NCI-H82 treated with DMSO at 0.1 percent for 48 hours (cell line): ENCODE data around the gene HTATIP2.
"Not testable (repeated sequence)": the region's sequence is repeated elsewhere in the genome, so short reads cannot be mapped to it uniquely, and the experiment has no call there.

Experiments
- DNase-seq: peaks from one replicate; lab custom pipeline; 2025; ENCODE audit not compliant: unreplicated experiment; lab: John Stamatoyannopoulos, UW

The HTATIP2 gene

GRCh38 chr11:20369826-20370225 is 6.3 kb downstream of the HTATIP2 start:
- DNase-seq = no peak

GRCh38 chr11:20372081-20372626 is 8.6 kb downstream of the HTATIP2 start:
- DNase-seq = peak; percentile 60

GRCh38 chr11:20373147-20373546 is 9.6 kb downstream of the HTATIP2 start:
- DNase-seq = peak; percentile 95

- no peak for DNase-seq
These were observed 10.2 kb downstream of the HTATIP2 start for GRCh38 chr11:20373568-20374209.

- no peak for DNase-seq
These were observed 11.3 kb downstream of the HTATIP2 start for GRCh38 chr11:20374741-20375300.

GRCh38 chr11:20376162-20376730 is 12.7 kb downstream of the HTATIP2 start:
- no peak for DNase-seq

- DNase-seq = not testable (repeated sequence)
These were observed 22.5 kb downstream of the HTATIP2 start for GRCh38 chr11:20385996-20386395.

GRCh38 chr11:20387261-20388095 is 24.0 kb downstream of the HTATIP2 start, which contains the start of gene PRMT3:
TSS of gene PRMT3 (plus strand) at chr11:20387716. CDS start at chr11:20387747, 31 bp downstream.
- peak; percentile 69 for DNase-seq

GRCh38 chr11:20388096-20389055 is 24.9 kb downstream of the HTATIP2 start:
- DNase-seq = no peak

- peak; percentile 4 for DNase-seq
These were observed 33.8 kb downstream of the HTATIP2 start for GRCh38 chr11:20397281-20397680.

- DNase-seq = no peak
These were observed 36.0 kb downstream of the HTATIP2 start for GRCh38 chr11:20399498-20399897.

GRCh38 chr11:20403059-20403458 is 39.5 kb downstream of the HTATIP2 start:
- no peak for DNase-seq

- DNase-seq = no peak
These were observed 43.0 kb downstream of the HTATIP2 start for GRCh38 chr11:20406484-20406883.

- DNase-seq = no peak
These were observed 43.8 kb downstream of the HTATIP2 start for GRCh38 chr11:20407344-20407743.

- DNase-seq = no peak
These were observed 51.9 kb downstream of the HTATIP2 start for GRCh38 chr11:20415432-20415831.

- DNase-seq = peak; percentile 23
These were observed 54.3 kb downstream of the HTATIP2 start for GRCh38 chr11:20417771-20418170.

GRCh38 chr11:20421946-20422345 is 58.4 kb downstream of the HTATIP2 start:
- peak; percentile 0 for DNase-seq

- DNase-seq = no peak
These were observed 65.7 kb downstream of the HTATIP2 start for GRCh38 chr11:20429216-20429615.
